ENCODE measurements around the gene GPR107.

DNA sequence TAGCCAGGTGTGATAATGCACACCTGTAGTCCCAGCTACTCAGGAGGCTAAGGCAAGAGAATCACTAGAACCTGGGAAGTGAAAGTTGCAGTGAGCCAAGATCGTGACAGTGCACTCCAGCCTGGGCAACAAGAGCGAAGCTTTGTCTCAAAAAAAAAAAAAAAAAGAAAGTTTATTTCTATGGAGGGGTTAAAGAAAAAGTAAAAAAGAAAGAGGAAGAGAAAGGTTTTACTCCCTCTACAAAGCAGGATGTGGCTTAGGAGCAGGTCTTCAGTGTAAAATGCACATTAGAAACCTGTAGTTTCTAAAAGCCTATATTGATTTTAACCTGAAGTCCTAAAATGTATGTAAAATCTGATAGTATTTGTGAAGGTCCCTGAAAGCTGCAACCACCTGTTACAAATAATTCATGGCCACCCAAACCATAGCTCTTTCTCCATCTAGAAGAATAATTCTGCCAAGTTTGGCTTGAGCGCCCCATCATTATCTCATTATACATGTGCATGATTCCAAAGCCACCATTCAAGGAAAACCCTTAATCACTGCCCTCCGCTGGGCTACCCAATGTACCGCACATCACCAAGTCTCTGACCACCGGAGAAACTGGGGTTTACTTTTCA is 14.1 kb upstream of the GPR107 start:
- TF ChIP-seq, protein P1, sequence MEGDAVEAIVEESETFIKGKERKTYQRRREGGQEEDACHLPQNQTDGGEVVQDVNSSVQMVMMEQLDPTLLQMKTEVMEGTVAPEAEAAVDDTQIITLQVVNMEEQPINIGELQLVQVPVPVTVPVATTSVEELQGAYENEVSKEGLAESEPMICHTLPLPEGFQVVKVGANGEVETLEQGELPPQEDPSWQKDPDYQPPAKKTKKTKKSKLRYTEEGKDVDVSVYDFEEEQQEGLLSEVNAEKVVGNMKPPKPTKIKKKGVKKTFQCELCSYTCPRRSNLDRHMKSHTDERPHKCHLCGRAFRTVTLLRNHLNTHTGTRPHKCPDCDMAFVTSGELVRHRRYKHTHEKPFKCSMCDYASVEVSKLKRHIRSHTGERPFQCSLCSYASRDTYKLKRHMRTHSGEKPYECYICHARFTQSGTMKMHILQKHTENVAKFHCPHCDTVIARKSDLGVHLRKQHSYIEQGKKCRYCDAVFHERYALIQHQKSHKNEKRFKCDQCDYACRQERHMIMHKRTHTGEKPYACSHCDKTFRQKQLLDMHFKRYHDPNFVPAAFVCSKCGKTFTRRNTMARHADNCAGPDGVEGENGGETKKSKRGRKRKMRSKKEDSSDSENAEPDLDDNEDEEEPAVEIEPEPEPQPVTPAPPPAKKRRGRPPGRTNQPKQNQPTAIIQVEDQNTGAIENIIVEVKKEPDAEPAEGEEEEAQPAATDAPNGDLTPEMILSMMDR (IDR thresholded peaks at IDR 0.05): no peak
- TF ChIP-seq POLR2A (IDR thresholded peaks at IDR 0.05): no peak

Data from stomach (tissue), 4 donors.